GM18498 (cell line): ENCODE results near the gene ZNF729.
"Not testable (repeated sequence)": the region's sequence is repeated elsewhere in the genome, so short reads cannot be mapped to it uniquely, and the experiment has no call there.

Experiments used
- ATAC-seq: cut with Tn5 transposase; IDR thresholded peaks from one replicate; pipeline ENCODE4 v1.9.1; 2021; ENCODE audit warnings: mild to moderate bottlenecking, moderate library complexity; ENCODE audit not compliant: unreplicated experiment

The ZNF729 gene

DNA sequence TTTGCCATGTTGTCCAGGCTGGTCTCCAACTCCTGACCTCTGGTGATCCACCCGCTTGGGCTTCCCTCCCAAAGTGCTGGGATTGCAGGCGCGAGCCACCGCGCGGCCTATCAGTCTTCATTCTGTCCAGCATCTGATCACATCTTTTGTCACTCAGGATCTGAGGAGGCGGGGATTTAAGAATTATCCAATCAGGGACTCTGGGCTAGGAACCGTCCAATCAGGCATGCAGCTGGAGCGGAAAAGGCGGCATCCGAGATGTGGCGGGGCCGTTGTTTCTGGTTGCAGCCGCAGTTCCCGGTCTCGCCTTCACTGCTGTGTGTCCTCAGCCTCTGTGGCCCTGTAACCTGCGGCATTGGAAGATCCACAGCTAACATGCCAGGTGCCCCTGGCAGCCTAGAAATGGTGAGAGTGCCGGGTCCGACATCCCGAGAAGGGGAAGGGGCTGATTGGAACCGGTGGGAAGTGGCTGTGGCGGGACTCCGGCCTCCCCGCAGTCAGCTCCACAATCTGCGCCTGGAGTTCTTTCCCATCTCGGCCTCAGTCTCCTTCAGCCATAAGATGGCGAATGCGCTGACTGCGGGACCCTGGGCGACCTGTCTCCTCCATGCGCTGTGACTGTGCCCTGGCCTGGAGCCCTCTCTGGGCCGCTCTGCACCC lies at the start of gene ZNF729:
Gene ZNF729, plus strand, starts transcription at position 291 of the 660 bp plus-strand sequence. Its CDS starts 85 bp downstream, at position 376.
- ATAC-seq: no peak

DNA sequence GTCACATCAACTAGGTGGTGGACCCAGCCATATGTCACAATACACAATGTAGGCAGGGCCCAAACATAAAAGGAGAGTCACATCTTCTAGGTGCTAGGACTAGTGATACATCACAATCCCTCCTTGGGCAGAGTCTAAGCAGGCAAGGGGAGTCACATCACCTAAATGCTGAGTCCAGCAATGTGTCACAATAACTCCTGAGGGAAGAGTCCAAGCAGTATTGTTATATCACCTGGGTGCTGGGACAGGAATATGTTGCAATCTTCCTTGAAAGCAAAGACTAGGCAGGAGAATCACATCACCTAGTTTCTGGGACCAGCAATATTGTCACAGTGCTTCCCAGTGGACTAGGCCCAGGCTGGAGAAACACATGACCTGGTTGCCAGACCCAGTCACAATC lies 29.4 kb upstream of the ZNF729 start:
- ATAC-seq: no peak

DNA sequence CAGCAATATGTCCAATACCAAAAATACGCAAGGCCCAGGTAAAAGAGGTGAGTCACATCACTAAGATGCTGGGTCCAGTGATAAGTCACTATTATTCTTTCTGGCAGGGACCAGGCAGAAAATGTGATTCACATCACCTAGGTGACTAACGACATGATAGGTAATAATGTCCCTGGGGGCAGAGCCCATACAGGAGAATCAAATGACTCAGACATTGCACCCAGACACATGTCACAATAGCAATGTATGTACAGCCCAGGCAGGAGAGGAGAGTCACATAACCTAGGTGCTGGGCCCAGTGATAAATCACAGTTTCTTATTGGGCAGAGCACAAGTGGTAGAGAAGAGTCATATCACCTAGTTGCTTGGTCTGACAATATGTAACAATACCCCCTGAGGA lies 28.9 kb upstream of the ZNF729 start:
- ATAC-seq: no peak

DNA sequence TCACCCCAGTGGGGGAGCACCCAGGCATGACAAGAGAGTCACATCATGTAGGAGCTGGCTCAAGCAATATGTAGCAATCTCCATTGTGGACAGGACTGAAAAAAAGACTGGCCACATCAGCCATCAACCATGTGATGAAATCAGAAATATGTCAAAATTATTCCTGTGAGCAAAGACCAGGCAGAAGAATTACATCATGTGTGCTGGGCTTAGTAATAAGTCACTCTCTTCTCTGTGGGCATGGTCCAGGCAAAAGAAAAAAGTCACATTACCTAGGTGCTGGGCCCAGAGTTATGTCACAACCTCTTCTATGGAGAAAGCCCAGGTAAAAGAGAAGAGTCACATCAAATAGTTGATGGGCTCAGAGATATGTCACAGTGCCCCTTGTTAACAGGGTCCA lies 28.3 kb upstream of the ZNF729 start:
- ATAC-seq: no peak

DNA sequence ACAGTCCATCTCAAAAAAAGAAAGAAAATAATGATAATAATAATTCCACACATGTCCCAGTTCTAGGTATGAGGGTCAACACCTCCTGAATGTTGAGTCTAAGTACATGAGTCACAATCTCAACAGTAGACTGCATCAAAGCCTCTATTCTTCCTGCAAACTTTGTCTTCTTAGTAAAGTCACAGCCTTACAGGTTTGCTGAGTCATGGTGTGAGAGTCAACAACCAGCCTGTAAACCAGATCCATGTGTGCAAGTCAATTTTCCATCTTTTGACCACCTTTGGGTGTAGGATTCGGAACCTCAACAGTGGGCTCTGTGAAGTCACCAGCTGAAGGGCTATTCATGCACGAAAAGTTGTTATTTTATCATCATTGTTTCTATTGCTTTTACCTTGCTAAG lies 25.7 kb upstream of the ZNF729 start:
- no peak for ATAC-seq

DNA sequence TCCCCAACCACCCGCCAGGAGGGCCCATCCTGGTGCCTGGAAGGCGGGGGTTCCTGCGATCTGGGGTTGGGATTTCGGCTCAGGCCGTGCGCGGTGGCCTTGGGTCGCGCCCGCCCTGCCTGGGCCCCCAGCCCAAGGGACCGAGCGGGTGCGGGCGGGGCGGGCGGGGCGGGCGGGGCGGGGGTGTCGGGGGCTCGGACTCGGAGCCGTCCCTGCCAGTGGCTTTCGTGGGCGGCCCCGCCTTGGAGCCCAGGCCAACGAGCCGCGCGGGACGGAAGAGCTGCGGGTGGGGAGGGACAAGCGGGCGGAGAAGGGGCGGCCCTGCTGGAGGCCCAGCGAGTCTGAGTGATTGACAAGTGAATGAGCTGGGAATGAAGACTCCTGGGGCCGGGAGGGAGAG lies 24.6 kb upstream of the ZNF729 start:
- no peak for ATAC-seq

DNA sequence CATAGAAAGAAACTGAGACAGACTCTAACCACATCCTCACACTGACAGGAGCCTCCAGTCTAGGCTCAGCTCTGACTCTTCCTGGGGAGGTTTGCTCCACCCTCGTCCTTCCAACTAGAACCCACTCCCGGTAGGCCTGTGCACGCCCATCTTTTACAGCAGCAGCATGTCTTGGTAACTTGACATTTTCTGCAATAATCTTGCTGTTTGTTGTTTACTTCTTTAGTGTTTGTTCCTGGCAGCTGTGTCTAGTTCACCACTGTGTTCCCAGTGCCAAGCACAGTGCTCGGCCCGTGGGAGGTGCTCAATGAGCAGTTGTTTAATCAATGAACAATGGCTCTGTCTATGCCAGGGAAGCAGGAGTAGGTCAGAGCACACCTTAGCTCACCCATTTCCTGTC lies 23.1 kb upstream of the ZNF729 start:
- no peak for ATAC-seq

DNA sequence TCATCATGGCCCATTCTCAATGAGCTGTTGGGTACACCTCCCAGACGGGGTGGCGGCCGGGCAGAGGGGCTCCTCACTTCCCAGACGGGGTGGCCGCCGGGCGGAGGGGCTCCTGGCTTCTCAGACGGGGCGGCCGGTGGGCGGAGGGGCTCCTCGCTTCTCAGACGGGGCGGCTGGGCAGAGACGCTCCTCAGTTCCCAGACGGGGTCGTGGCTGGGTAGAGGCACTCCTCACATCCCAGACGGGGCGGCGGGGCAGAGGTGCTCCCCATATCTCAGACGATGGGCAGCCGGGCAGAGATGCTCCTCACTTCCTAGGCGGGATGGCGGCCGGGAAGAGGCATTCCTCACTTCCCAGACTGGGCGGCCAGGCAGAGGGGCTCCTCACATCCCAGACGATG lies 35.3 kb downstream of the ZNF729 start:
- ATAC-seq: not testable (repeated sequence)

DNA sequence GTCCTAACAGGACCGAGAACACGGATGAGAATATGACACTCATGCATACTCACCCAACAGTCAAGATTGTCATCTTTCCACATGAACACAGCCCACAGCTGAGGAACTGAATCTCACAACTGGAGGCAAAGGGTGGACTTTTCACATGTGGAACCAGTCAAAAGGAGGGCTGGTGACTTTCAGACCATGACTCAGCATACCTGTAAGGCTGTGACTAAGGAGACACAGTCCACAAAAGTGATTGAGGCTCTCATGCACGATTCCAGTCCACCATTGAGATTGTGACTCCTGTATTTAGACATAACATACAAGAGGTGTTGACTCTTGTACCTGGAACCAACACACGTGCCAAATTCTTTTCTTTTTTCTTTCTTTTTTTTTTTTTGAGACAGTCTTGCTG lies 40.0 kb downstream of the ZNF729 start:
- ATAC-seq: no peak

DNA sequence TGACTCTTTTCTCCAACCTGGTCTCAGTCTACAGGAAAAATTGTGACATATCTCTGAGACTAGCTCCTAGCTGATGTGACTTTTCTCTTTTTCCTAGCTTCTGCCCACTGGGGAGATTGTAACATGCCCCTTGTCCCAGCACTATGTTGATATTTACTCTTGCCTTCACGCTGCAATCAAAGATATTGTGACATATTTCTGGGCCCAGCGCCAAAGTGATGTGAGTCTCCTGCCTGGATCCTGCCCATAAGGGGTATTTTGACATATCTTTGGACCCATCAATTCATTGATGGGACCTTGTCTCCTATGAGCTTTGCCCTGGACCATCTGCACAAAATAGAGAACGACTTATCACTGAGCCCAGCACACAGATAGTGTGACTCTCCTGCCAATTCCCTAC lies 41.1 kb downstream of the ZNF729 start:
- ATAC-seq: no peak

DNA sequence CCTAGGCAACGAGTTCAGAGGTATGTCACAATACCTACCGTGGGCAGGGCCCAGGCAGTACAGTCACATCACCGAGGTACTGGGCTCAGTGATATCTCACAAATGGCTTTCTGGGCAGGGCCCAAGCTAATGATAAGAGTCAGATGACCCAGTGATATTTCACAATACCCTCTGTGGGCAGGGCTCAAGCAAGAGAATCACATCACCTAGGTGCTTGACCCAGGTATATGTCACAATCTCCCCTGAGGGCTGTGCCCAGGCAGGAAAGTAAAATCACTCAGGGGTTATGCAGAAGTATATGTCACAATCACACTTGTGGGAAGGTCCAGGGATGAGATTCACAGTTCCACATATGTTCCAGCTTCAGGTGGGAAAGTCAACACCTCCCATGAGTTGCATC lies 45.3 kb downstream of the ZNF729 start:
- ATAC-seq: no peak

DNA sequence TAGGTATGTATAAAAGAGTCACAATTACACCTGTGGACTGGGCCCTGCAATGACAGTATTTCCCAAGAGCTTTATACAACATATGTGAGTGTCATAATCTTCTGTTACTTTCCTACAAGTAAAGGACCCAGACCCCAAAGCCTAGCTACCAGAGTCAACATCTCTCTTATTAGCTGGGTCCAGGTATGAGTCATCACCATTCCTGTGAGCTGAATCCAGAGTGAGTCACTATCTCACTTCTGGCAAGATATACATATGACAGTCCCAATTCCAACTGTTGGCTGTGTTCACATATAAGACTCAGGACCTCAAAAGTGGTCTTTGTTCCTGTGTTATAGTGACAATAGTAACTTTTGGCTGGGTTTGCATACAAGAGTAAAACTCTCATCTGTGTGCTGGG lies 46.7 kb downstream of the ZNF729 start:
- ATAC-seq: no peak

DNA sequence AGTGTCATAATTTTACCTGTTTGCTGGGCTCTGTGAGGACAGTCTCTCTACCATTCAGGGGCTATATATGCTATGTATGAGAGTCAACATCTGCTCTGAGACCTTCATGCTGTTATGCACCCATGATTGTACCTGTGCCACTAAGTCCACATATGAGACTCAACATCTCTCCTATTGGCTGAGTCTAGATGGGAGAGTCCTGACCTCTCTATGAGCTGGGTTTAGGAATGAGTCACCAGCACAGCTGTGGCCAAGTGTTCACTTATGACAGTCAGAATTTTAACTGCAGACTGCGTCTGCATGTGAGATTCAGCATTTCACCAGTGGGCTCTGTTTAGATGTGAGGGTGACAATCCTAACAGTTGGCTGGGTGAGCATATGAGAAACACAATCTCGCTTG lies 49.5 kb downstream of the ZNF729 start:
- ATAC-seq: no peak

DNA sequence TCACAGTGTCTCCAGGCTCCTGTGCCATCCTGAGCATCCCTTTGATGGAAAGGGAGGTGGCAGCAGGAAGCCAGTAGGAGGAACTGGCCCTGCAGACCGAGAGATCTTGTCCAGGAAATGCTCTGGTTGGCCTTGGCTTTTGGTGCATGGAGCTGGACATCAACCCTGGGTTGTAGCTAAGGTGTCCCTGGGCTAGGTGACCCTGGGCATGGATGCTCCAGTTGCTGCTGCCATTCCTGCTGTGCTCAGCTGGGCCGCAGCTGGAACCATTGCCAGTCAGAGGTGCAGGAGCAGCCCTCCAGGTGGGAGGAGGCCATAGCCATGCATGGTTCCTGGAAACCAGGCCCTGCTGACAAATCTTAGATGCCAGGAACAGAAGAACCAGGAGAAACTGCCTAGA lies 68.4 kb downstream of the ZNF729 start:
- no peak for ATAC-seq
